HUES48 (cell line): Measurements from ENCODE around the gene RUNX3.
A peak's percentile ranks its signal among the peaks of the same experiment; 100 is the strongest.
"Not testable (repeated sequence)": the region's sequence is repeated elsewhere in the genome, so short reads cannot be mapped to it uniquely, and the experiment has no call there.

ENCODE experiments used
- H3K27ac ChIP-seq: one replicate; pipeline ENCODE4 v1.7.0; 2013; ENCODE audit warnings: low read depth, low read length, inconsistent platforms
- H3K27me3 ChIP-seq: 2 replicates; pipeline ENCODE4 v1.6.1; 2013; ENCODE audit warnings: mild to moderate bottlenecking, low read length; ENCODE audit not compliant: control insufficient read depth, insufficient read depth
- H3K36me3 ChIP-seq: 2 replicates; pipeline ENCODE4 v1.6.1; 2013; ENCODE audit warnings: low read length; ENCODE audit not compliant: control insufficient read depth, insufficient read depth
- H3K4me1 ChIP-seq: 2 replicates; pipeline ENCODE4 v1.6.1; 2013; ENCODE audit warnings: mild to moderate bottlenecking, low read length; ENCODE audit not compliant: control insufficient read depth, insufficient read depth
- H3K4me3 ChIP-seq: 2 replicates; pipeline ENCODE4 v1.5.1; 2013; ENCODE audit warnings: mild to moderate bottlenecking, low read depth, low read length
- H3K9ac ChIP-seq: 2 replicates; pipeline ENCODE4 v1.6.1; 2013; ENCODE audit warnings: mild to moderate bottlenecking, low read depth, low read length, moderate library complexity
- H3K9me3 ChIP-seq: 2 replicates; pipeline ENCODE4 v1.6.1; 2013; ENCODE audit warnings: low read length; ENCODE audit not compliant: control insufficient read depth, insufficient read depth

The RUNX3 gene

GRCh38 chr1:24930260-24931145 lies at the start of gene RUNX3:
RUNX3 (minus strand) TSS chr1:24930276; CDS start chr1:24929868, 408 bp downstream.
- Histone ChIP-seq H3K4me1 (peaks cover 56% of the 10 kb centered on the region), H3K27ac (no peak within 1 kb of the TSS), H3K9ac (no peak within 1 kb of the TSS), H3K27me3 (peaks cover 96% of the 10 kb centered on the region), H3K4me3 (peak within 1 kb of the TSS; percentile 60), H3K36me3 (no peaks in the 10 kb centered on the region), H3K9me3 (no peaks in the 10 kb centered on the region)

DNA sequence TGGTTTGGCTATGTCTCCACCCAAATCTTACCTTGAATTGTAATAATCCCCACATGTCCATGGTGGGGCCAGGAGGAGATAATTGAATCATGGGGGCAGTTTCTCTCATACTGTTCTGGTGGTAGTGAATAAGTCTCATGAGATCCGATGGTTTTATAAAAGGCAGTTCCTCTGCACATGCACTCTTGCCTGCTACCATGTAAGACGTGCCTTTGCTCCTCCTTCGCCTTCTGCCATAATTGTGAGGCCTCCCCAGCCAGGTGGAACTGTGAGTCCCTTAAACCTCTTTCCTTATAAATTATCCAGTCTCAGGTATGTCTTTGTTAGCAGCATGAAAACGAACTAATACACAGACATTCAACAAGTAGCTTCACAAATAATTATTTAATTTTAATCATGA lies 49.2 kb upstream of the RUNX3 start:
- H3K27ac ChIP-seq, H3K4me1 ChIP-seq, H3K9me3 ChIP-seq, H3K36me3 ChIP-seq, H3K27me3 ChIP-seq, H3K4me3 ChIP-seq, H3K9ac ChIP-seq: not testable (repeated sequence)

DNA sequence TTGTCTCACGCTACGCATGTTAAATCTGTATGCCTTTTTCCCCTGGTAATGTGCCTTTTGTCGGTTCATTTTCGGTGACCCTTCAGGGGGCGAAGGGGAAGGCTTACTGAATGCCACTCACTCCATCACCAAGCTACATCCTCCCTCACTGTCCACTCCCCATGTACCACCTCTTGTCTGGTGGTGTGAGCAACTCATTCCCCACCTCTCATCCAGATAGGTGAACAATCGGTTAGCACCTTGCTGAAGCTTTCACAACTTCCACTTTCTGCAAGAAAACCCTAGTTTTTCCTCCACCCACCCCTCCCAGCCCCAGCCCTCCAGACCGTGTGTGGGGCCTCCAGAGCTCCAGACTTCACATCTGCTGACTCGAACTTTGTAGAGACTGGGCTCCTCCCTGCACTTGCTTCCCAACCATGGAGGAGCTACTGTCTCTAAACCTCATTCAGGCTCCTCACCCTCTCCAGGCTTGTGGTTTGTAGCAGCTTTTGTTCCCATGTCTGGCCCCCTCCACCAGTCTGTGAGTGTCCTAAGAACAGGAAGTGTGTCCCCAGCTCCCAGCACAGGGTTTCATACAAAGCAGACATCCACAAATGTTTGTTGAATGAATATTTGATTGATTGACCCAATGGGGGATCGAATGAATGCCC lies 48.4 kb upstream of the RUNX3 start:
- H3K9ac ChIP-seq, result no peak overlapping the region
- H3K27me3 ChIP-seq, result no peaks in the 10 kb centered on the region
- no peaks in the 10 kb centered on the region for H3K4me1 ChIP-seq
- H3K4me3 ChIP-seq, result no peak overlapping the region
- H3K27ac ChIP-seq, result no peak overlapping the region
- no peaks in the 10 kb centered on the region for H3K36me3 ChIP-seq
- peaks cover 9% of the 10 kb centered on the region for H3K9me3 ChIP-seq

DNA sequence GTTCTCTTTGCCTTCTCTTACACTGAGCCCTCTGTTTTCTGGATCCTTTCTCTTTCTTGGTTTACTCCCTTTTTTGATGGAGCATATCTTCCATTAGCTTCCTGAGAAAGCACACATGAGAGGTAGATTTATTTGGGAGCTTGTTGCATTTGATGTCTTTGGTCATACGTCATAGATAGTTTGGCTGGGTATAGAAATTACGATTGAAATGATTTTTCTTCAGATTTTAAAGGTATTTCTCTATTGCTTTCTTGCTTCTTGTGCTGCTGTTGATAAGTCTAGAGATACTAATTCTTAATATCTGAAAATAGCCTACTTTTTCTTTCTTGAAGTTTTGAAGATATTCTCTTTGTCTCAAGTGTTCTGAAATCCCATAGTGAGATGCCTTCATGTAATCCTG lies 45.3 kb upstream of the RUNX3 start:
- Histone ChIP-seq H3K9me3 (peaks cover 9% of the 10 kb centered on the region), H3K4me1 (peaks cover 13% of the 10 kb centered on the region; the same call in 1 of the 2 replicates), H3K27ac (no peak overlapping the region), H3K36me3 (no peaks in the 10 kb centered on the region), H3K27me3 (no peaks in the 10 kb centered on the region), H3K9ac (no peak overlapping the region), H3K4me3 (no peak overlapping the region)

GRCh38 chr1:24973315-24973714 lies 43.2 kb upstream of the RUNX3 start:
- Histone ChIP-seq H3K36me3 (no peaks in the 10 kb centered on the region), H3K27me3 (no peaks in the 10 kb centered on the region), H3K4me1 (peaks cover 20% of the 10 kb centered on the region), H3K9ac (no peak overlapping the region), H3K9me3 (peaks cover 9% of the 10 kb centered on the region), H3K27ac (no peak overlapping the region), H3K4me3 (no peak overlapping the region)

GRCh38 chr1:24972915-24973242 lies 42.8 kb upstream of the RUNX3 start:
- H3K4me1 ChIP-seq, result peaks cover 20% of the 10 kb centered on the region
- H3K4me3 ChIP-seq, result no peak overlapping the region
- H3K27ac ChIP-seq, result no peak overlapping the region
- no peaks in the 10 kb centered on the region for H3K27me3 ChIP-seq
- peaks cover 9% of the 10 kb centered on the region for H3K9me3 ChIP-seq
- H3K36me3 ChIP-seq, result no peaks in the 10 kb centered on the region
- no peak overlapping the region for H3K9ac ChIP-seq

GRCh38 chr1:24972221-24972914 lies 42.3 kb upstream of the RUNX3 start:
- peaks cover 9% of the 10 kb centered on the region for H3K9me3 ChIP-seq
- H3K4me1 ChIP-seq, result peaks cover 20% of the 10 kb centered on the region
- H3K36me3 ChIP-seq, result no peaks in the 10 kb centered on the region
- H3K27me3 ChIP-seq, result no peaks in the 10 kb centered on the region
- peak overlapping the region; percentile 37 for H3K27ac ChIP-seq
- no peak overlapping the region for H3K9ac ChIP-seq
- H3K4me3 ChIP-seq, result no peak overlapping the region

DNA sequence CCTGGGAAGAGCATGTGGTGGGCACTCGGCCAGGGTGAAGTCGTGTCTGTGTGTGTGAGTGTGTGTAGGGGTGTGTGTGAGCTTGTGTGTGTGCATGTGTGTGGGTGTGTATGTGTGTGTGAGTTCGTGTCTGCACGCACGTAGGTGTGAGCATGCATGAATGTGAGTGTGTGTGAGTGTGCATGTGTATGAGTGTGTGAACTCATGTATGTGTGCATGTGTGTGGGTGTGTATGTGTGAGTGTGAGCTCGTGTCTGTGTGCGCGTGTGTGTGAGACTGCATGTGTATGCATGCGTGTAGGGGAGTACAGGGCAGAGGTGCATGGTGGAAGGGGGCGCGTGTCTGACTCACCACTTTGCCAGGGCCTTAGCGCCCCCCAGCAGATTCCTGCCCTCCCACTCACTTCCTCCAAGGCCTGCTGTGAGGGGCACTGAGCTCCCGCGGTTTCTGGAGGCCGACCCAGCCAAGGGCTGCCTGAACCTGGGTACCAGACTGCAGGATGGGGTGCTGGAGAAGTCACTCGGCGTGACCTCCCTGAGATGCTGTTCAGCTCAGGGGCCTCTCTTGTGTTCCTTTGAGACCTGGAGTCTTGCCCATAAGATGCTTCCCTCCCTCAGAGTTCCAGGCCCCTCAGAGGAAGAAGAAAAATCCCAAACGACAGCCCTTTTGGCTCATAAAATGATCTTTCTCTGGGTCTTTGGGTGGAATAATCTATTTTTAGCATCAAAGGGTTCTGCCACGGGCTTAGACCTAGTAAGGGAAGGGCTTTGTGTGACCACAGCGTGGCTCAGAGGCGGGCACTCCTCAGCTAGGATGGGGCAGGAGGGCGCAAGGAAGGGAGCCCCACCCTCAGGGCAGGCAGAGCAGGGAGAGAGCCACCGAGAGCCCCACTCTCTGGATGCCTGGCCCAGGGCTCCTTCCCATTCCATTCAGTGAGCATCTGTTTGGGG lies 41.1 kb upstream of the RUNX3 start:
- H3K4me3 ChIP-seq, result no peak overlapping the region
- H3K27me3 ChIP-seq, result no peaks in the 10 kb centered on the region
- H3K9ac ChIP-seq, result no peak overlapping the region
- H3K36me3 ChIP-seq, result no peaks in the 10 kb centered on the region
- H3K4me1 ChIP-seq, result peaks cover 20% of the 10 kb centered on the region
- H3K27ac ChIP-seq, result no peak overlapping the region
- peaks cover 9% of the 10 kb centered on the region for H3K9me3 ChIP-seq

DNA sequence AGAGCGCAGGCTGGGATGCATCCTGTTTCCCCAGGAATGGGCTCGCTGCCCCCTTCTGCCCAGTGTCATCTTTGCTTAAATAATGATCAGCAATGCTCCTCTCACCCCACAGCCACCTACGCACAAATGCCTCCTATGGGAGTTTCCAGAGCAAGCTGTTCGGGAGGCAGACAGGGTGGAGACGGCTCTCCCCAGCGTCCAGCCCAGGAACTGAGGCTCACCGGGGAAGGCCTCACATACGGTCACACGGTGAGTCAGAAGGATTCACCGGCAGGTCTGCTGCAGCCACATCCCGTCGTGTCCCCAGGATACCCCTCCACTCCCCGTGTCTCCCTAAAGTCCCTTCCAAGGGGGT lies 40.3 kb upstream of the RUNX3 start:
- no peak overlapping the region for H3K4me3 ChIP-seq
- H3K36me3 ChIP-seq, result no peaks in the 10 kb centered on the region
- H3K27ac ChIP-seq, result peak overlapping the region; percentile 20
- H3K9me3 ChIP-seq, result peaks cover 5% of the 10 kb centered on the region
- H3K9ac ChIP-seq, result no peak overlapping the region
- no peaks in the 10 kb centered on the region for H3K27me3 ChIP-seq
- H3K4me1 ChIP-seq, result peaks cover 20% of the 10 kb centered on the region

GRCh38 chr1:24969596-24970398 lies 39.7 kb upstream of the RUNX3 start:
- Histone ChIP-seq H3K36me3 (no peaks in the 10 kb centered on the region), H3K27ac (peak overlapping the region; percentile 20), H3K4me1 (peaks cover 20% of the 10 kb centered on the region), H3K9me3 (no peaks in the 10 kb centered on the region), H3K4me3 (no peak overlapping the region), H3K9ac (no peak overlapping the region), H3K27me3 (no peaks in the 10 kb centered on the region)
